Spinal cord (tissue), 10 donors: ENCODE results near the gene CHTF18. TPM values are rescaled to one million over a fixed set of nuclear protein-coding genes. Genes with fewer than 3 reads are reported as not detected.

Experiments used
- DNase-seq, 6 donors: peaks; one replicate each; pipeline versions ENCODE4 v3.0.0 to v3.0.0-alpha.2; 2013 to 2015; ENCODE audit warnings: low spot score in 6 of 6, low read depth in 4 of 6
- H3K27ac ChIP-seq: one replicate; pipeline ENCODE4 v1.5.1; 2013; ENCODE audit warnings: low read depth, low read length, control low read depth
- H3K27me3 ChIP-seq: one replicate; pipeline ENCODE4 v1.6.1; 2013; ENCODE audit warnings: low read length; ENCODE audit not compliant: control insufficient read depth, insufficient read depth
- H3K36me3 ChIP-seq: one replicate; pipeline ENCODE4 v1.6.1; 2013; ENCODE audit warnings: low read length; ENCODE audit not compliant: control insufficient read depth, insufficient read depth
- H3K4me1 ChIP-seq: one replicate; pipeline ENCODE4 v1.6.1; 2013; ENCODE audit warnings: low read length; ENCODE audit not compliant: control insufficient read depth, insufficient read depth
- H3K4me3 ChIP-seq: one replicate; pipeline ENCODE4 v1.5.1; 2013; ENCODE audit warnings: low read depth, low read length, control low read depth
- H3K9me3 ChIP-seq: one replicate; pipeline ENCODE4 v1.6.1; 2013; ENCODE audit warnings: low read length; ENCODE audit not compliant: control insufficient read depth, insufficient read depth
- WGBS: methylation state at CpG from one replicate; pipeline ENCODE4 v1.1.5; 2013; ENCODE audit warnings: missing lambda C conversion rate; ENCODE audit not compliant: insufficient coverage; 5-methylcytosine and 5-hydroxymethylcytosine counted together
- polyA plus RNA-seq, 2 donors: library from polyadenylated mRNA; unstranded; fragments of 120-200 nt; gene quantifications; one replicate each; pipeline ENCODE4 v1.2.1, GENCODE V29; 2013; ENCODE audit not compliant: insufficient read length in 2 of 2
- total RNA-seq, 2 donors: library from RNA; depleted of rRNA in 1 of 2; stranded (reverse); fragments of 120-200 nt in 1 of 2; fragments of >200 nt in 1 of 2; gene quantifications; one replicate each; pipeline versions ENCODE4 v1.2.3 to v1.2.4, GENCODE V29; 2013 to 2014
- donor health status: healthy.

CHTF18 gene
- total and polyA plus RNA-seq, 4 donors, result 6.1 to 37.1 (median 23.3) TPM

DNA sequence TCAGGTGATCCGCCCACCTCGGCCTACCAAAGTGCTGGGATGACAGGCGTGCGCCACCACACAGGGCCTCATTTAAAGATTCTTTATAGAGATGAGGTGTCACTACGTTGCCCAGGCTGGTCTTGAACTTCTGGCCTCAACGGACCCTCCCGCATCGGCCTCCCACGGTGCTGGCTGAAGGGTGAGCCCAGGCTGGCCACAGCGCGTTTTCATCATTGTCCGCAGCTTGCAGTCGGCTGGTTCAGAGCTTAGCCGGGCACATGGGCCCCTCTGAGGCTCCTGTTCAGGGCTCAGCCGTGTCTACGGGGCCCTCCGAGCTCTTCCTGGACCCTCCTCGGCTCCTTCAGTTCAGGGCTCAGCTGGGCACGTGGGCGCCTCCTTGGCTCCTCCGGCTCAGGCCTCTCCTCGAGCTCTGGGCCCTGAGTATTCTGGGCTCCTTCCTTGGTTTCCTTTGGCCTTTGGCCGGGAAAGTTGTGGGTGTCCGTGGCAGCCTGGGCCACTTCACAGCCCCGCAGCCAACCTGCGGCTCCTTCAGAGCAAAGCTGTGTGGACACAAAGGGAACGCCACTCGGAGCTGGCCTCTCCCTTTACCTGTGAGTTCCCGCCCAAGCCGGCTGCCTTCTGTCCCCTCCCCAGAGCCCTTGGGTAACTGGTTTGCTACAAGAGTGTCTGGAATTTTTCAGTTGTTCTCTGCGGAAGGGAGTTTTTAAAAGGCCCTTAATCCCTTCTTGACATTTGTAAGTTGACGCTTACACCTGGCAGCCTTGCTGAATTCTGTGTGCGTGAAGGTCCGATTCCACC, 29.1 kb upstream of the CHTF18 start:
- no peak overlapping the region for H3K27ac ChIP-seq

GRCh38 chr16:760065-760464, 28.4 kb upstream of the CHTF18 start:
- 81% methylated on average over 15 of the region's 15 CpGs for WGBS

More for the DNA sequence above, 29.1 kb upstream of the CHTF18 start:
- H3K4me1 ChIP-seq, result no peaks in the 10 kb centered on the region
- H3K9me3 ChIP-seq, result no peaks in the 10 kb centered on the region
- DNase-seq, result no peak
- no peak overlapping the region for H3K4me3 ChIP-seq
- WGBS, result 84% methylated on average over 31 of the region's 34 CpGs
- no peaks in the 10 kb centered on the region for H3K27me3 ChIP-seq
- H3K36me3 ChIP-seq, result no peaks in the 10 kb centered on the region

GRCh38 chr16:760545-761343, 27.7 kb upstream of the CHTF18 start, which contains the start of gene MSLN:
TSS of gene MSLN (plus strand) at chr16:760734. CDS start at chr16:762681, 1,947 bp downstream.
- no peaks in the 10 kb centered on the region for H3K4me1 ChIP-seq
- no peaks in the 10 kb centered on the region for H3K36me3 ChIP-seq
- no peak within 1 kb of the TSS for H3K27ac ChIP-seq
- DNase-seq, result no peak
- WGBS, result 71% methylated on average over 37 of the region's 37 CpGs
- no peaks in the 10 kb centered on the region for H3K9me3 ChIP-seq
- H3K27me3 ChIP-seq, result no peaks in the 10 kb centered on the region
- H3K4me3 ChIP-seq, result no peak within 1 kb of the TSS

More at GRCh38 chr16:760065-760464, 28.4 kb upstream of the CHTF18 start:
- Histone ChIP-seq H3K27me3 (no peaks in the 10 kb centered on the region), H3K27ac (no peak overlapping the region), H3K9me3 (no peaks in the 10 kb centered on the region), H3K4me1 (no peaks in the 10 kb centered on the region), H3K4me3 (no peak overlapping the region), H3K36me3 (no peaks in the 10 kb centered on the region)
- DNase-seq, result no peak

GRCh38 chr16:761625-762513, 26.6 kb upstream of the CHTF18 start:
- DNase-seq, result no peak
- no peaks in the 10 kb centered on the region for H3K36me3 ChIP-seq
- H3K9me3 ChIP-seq, result no peaks in the 10 kb centered on the region
- no peak overlapping the region for H3K4me3 ChIP-seq
- H3K27me3 ChIP-seq, result no peaks in the 10 kb centered on the region
- H3K4me1 ChIP-seq, result no peaks in the 10 kb centered on the region
- no peak overlapping the region for H3K27ac ChIP-seq
- WGBS, result 58% methylated on average over 18 of the region's 22 CpGs

DNA sequence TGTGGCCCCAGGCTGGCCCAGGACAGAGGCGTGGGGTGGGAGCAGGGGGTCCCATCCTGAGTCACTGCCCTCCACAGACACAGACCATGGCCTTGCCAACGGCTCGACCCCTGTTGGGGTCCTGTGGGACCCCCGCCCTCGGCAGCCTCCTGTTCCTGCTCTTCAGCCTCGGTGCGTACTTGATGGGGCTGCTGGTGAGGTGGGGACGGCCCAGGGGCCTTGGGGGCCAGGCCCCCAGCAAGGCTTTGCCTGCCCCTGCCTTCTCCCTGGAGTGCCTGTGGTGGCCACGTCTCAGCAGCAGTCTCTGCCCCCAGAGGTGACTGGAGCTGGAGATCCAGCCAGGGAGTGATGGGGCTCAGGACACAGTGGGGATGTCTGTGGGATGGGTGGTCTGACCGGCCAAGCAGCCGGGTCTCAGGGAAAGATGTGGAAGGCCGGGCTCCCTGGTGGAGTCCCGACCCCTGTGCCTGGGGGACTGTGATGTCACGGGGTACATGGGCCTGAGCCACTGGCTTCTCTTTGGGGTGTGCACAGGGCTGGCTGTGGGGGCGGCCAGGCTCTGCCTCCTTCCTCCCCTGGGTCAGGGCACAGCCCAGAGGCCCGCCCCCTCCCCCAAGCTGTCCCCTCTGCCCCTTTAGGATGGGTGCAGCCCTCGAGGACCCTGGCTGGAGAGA, 25.7 kb upstream of the CHTF18 start:
- no peaks in the 10 kb centered on the region for H3K4me1 ChIP-seq
- no peak overlapping the region for H3K27ac ChIP-seq
- no peak for DNase-seq
- no peaks in the 10 kb centered on the region for H3K27me3 ChIP-seq
- H3K36me3 ChIP-seq, result no peaks in the 10 kb centered on the region
- no peaks in the 10 kb centered on the region for H3K9me3 ChIP-seq
- no peak overlapping the region for H3K4me3 ChIP-seq
- WGBS, result 75% methylated on average over 15 of the region's 17 CpGs

GRCh38 chr16:763369-764183, 24.8 kb upstream of the CHTF18 start:
- Histone ChIP-seq H3K36me3 (no peaks in the 10 kb centered on the region), H3K4me1 (no peaks in the 10 kb centered on the region), H3K9me3 (no peaks in the 10 kb centered on the region), H3K27ac (no peak overlapping the region), H3K4me3 (no peak overlapping the region), H3K27me3 (no peaks in the 10 kb centered on the region)
- no peak for DNase-seq
- 82% methylated on average over 19 of the region's 21 CpGs for WGBS

DNA sequence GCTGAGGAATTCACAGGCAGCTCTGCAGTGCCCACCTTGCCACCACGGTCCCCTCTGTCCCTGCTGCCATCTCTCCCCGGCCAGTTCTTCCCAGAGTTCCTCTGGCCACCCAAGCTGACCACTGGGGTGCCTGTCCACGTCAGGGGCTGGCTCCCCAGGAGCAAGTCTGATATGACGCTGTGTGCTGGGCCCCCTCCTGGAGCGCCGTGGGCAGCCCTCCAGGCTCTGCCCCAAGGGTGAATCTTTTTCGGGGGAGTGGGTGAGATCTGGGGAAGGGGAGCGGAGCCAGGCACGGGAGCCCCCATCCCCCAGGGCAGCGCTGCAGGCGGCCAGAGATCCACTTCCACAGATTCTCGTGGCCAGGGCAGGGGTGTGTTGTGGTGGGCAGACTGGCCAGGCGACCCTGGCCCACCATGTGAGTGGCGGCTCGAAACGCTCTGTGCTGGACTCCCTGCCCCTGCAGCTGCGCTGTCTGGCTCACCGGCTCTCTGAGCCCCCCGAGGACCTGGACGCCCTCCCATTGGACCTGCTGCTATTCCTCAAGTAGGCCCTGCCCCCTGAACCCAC, 24.2 kb upstream of the CHTF18 start:
- Histone ChIP-seq H3K4me3 (no peak overlapping the region), H3K27me3 (no peaks in the 10 kb centered on the region), H3K36me3 (no peaks in the 10 kb centered on the region), H3K9me3 (no peaks in the 10 kb centered on the region), H3K27ac (no peak overlapping the region), H3K4me1 (no peaks in the 10 kb centered on the region)
- 74% methylated on average over 20 of the region's 20 CpGs for WGBS
- no peak for DNase-seq

- no peak for DNase-seq
- H3K4me1 ChIP-seq, result no peaks in the 10 kb centered on the region
- no peaks in the 10 kb centered on the region for H3K36me3 ChIP-seq
- H3K4me3 ChIP-seq, result no peak overlapping the region
- no peak overlapping the region for H3K27ac ChIP-seq
- WGBS, result 88% methylated on average over 38 of the region's 38 CpGs
- H3K9me3 ChIP-seq, result no peaks in the 10 kb centered on the region
- no peaks in the 10 kb centered on the region for H3K27me3 ChIP-seq
These were observed 23.5 kb upstream of the CHTF18 start for GRCh38 chr16:764848-765487.
